B cell (primary cell): ENCODE measurements around the gene KCNQ2.

Source experiments
- CTCF ChIP-seq: fragments of 200-600 bp; IDR thresholded peaks from one replicate; pipeline ENCODE4 v1.8.0; 2022; ENCODE audit warnings: antibody characterized with exemption, mild to moderate bottlenecking
- EZH2 ChIP-seq: IDR thresholded peaks from 2 replicates; pipeline ENCODE4 v1.6.1; 2012; ENCODE audit warnings: borderline replicate concordance, low read depth, mild to moderate bottlenecking, moderate library complexity, low read length; ENCODE audit not compliant: insufficient read depth, poor library complexity, severe bottlenecking

GRCh38 chr20:63403403-63404105 lies 68.9 kb downstream of the KCNQ2 start:
- TF ChIP-seq CTCF (no peak), EZH2 (no peak)
